NB4 (cell line): Measurements from ENCODE around the gene SPRYD7.
A peak's percentile ranks its signal among the peaks of the same experiment; 100 is the strongest.

Experiments
- DNase-seq: peaks from one replicate; pipeline ENCODE4 v3.0.0; 2010; ENCODE audit warnings: low read depth
- H3K4me3 ChIP-seq: one replicate; pipeline ENCODE4 v1.5.1; 2011; ENCODE audit warnings: mild to moderate bottlenecking, low read depth, low read length, moderate library complexity
- MYC ChIP-seq: IDR thresholded peaks from 2 replicates; pipeline ENCODE4 v1.6.1; 2011; ENCODE audit warnings: low read depth, low read length
- POLR2A ChIP-seq: IDR thresholded peaks from 2 replicates; pipeline ENCODE4 v1.6.1; 2011; ENCODE audit warnings: mild to moderate bottlenecking; ENCODE audit not compliant: insufficient read length; ENCODE audit errors: extremely low read depth
- TF ChIP-seq, protein P1 (sequence below): IDR thresholded peaks from one replicate; pipeline ENCODE4 v1.5.1; 2012; ENCODE audit warnings: low read depth, low read length
- TF ChIP-seq, protein P2 (sequence below): IDR thresholded peaks from 2 replicates; pipeline ENCODE4 v1.6.1; 2011; ENCODE audit warnings: low read depth, low read length

The SPRYD7 gene

DNA sequence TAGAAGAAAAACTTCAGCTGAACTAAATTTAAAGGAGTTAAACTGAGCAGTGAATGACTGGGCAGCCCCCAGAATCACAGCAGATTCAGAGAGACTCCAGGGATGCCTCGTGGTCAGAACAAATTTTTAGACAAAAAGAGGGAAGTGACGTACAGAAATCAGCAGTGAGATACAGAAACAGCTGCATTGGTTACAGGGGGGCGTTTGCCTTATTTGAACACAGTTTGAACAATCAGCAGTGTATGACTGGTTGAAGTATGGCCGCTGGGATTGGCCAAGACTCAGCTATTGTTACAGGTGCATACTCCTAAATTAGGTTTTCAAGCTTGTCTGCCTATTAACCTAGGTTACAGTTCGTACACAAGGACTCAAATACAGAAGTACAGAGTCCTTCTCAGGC, 2.2 kb upstream of the SPRYD7 start:
- peak; percentile 59 for DNase-seq
- no peak overlapping the region for H3K4me3 ChIP-seq
- peak; percentile 20; the same call in 1 of the 2 replicates for TF ChIP-seq MYC
- TF ChIP-seq, protein P1, sequence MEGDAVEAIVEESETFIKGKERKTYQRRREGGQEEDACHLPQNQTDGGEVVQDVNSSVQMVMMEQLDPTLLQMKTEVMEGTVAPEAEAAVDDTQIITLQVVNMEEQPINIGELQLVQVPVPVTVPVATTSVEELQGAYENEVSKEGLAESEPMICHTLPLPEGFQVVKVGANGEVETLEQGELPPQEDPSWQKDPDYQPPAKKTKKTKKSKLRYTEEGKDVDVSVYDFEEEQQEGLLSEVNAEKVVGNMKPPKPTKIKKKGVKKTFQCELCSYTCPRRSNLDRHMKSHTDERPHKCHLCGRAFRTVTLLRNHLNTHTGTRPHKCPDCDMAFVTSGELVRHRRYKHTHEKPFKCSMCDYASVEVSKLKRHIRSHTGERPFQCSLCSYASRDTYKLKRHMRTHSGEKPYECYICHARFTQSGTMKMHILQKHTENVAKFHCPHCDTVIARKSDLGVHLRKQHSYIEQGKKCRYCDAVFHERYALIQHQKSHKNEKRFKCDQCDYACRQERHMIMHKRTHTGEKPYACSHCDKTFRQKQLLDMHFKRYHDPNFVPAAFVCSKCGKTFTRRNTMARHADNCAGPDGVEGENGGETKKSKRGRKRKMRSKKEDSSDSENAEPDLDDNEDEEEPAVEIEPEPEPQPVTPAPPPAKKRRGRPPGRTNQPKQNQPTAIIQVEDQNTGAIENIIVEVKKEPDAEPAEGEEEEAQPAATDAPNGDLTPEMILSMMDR: no peak
- TF ChIP-seq, protein P2, sequence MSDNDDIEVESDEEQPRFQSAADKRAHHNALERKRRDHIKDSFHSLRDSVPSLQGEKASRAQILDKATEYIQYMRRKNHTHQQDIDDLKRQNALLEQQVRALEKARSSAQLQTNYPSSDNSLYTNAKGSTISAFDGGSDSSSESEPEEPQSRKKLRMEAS: peak; percentile 44
- no peak for TF ChIP-seq POLR2A

DNA sequence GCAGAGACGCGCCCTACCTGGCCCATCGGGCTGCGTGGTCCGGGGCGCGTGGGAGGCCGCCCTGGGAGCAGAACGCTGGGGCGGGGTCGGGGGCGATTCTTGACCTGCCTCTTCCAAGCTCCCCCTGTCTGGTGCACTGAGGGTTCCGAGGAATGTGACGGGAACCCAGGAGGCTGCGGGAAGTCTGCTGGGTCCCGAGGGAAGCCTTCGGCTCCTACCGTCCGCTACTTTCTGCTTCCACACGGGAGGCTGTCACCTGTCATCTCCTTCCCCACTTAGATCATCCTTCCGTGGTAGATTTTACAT, 781 bp upstream of the SPRYD7 start:
- no peak for DNase-seq
- TF ChIP-seq, protein P2: no peak
- TF ChIP-seq, protein P1: no peak
- TF ChIP-seq POLR2A (no peak), MYC (no peak)
- H3K4me3 ChIP-seq: peak overlapping the region; percentile 83

DNA sequence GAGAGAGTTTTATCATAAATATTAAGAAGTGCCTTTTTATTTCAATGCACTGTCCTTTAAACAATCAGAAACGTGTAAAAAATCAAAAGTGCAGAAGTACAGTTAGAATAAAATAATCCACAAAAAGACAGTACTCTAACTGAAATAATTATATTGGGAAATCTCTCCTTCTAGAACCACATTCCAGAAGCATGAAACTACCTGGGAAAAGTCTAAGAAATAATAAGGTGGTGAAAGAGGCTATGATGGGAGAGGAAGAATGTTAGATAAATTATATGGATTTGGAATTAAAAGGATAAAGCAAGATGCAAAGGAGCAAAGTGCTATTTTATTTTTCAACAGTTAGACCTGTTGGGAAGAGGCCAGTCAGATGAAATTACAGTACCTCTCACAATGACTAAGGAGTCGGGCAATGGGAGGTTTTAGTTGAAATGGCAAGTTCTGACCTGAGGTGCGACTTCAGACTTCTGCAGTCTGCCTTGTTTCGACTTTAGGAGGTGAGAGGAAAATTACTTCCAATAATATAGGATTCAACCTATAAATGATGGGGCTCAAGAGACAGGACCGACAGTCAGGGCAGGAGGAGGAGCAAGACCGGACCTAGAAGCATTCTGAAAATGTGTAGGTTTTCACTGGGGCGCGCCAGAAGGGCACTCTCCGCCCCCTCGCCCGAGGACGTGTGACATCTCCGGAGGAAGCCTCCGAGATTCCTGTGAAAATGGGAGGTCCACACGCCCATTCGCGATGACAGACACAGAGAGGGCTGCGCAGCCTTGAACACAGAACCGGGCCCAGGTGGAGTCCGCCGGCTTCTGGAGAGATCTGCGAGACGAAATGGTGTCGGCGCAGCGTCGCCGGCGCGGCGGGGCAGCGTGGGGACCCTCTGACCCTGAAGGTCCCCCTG, 717 bp downstream of the SPRYD7 start:
- DNase-seq: peak; percentile 74
- peak overlapping the region; percentile 74 for H3K4me3 ChIP-seq
- TF ChIP-seq, protein P1: no peak
- peak; percentile 30; the same call in 1 of the 2 replicates for TF ChIP-seq MYC

DNA sequence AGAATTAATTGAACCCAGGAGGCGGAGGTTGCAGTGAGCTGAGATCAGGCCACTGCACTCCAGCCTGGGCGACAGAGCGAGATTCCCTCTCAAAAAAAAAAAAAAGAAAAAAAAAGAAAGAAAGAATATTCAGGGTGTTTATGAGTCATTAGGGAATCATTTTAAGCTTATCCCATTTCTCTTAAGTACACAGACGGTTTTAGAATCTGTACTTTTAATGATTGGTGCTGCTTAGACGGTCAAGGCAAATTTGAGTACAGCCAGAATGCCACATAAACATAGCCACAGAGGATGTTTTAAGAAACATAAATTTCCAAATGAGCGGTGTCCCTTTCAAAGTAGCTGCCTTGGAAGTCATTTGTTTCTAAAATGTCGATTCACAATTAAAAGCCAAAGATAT, 2.6 kb downstream of the SPRYD7 start:
- TF ChIP-seq, protein P1: no peak
- TF ChIP-seq MYC (no peak), POLR2A (no peak)
- TF ChIP-seq, protein P2: no peak
- no peak for DNase-seq
- no peak overlapping the region for H3K4me3 ChIP-seq

DNA sequence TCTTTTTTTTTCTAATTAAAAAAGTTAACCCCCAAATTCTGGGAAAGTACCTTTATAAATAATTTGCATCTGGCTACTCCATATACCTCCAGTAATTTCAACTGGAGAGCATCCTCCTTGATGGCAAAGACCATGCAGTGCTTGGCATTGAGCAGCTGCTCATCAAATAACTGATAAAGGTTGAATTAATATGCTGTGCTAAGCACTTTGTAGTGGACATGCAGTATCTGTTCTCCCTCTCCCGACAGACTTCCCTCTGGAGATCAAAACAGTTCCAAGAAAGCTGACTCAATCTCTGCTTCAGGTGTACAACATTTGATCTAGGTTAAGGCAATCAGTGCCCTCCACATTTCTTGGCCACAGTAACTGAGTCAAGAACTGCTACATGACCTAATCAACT, 3.3 kb downstream of the SPRYD7 start:
- no peak for DNase-seq
- no peak overlapping the region for H3K4me3 ChIP-seq
- no peak for TF ChIP-seq MYC
- TF ChIP-seq, protein P2: no peak
- TF ChIP-seq, protein P1: no peak
- no peak for TF ChIP-seq POLR2A

DNA sequence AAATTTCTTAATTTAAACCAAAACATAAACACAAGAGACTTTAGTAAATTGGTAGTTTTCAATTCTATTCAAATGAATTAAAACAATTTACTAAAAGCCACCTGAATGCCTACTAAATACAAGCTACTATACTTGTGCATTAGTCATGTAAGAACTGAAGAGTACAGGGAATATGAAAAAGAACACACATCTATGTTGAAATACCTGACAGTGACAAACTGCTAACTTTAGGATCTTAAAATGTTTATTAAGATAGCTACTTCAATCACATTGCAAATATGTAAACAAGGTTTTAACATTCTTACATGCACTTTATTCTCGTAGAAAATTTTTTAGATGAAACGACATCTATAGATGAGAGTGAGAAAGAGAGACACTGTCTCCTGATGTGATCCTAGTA, 4.1 kb downstream of the SPRYD7 start:
- no peak for TF ChIP-seq MYC
- TF ChIP-seq, protein P1: no peak
- TF ChIP-seq, protein P2: no peak
- no peak for TF ChIP-seq POLR2A
- H3K4me3 ChIP-seq: no peak overlapping the region
- no peak for DNase-seq
